Measurements from ENCODE around the gene BZW1.

GRCh38 chr2:200795028-200795440, 16.7 kb upstream of the BZW1 start:
- TF ChIP-seq CTCF (IDR thresholded peaks at IDR 0.05; ENCODE audit: low read depth, low read length): no peak
- no peak for TF ChIP-seq POLR2A (IDR thresholded peaks at IDR 0.05; ENCODE audit: extremely low read depth, insufficient read length)

Data from NB4 (cell line).